HG03565 (cell line): ENCODE data around the gene CDKN1C.

Source experiments
- ATAC-seq: cut with Tn5 transposase; IDR thresholded peaks from one replicate; pipeline ENCODE4 v1.9.1; 2021; ENCODE audit warnings: mild to moderate bottlenecking, moderate library complexity; ENCODE audit not compliant: unreplicated experiment

CDKN1C gene

DNA sequence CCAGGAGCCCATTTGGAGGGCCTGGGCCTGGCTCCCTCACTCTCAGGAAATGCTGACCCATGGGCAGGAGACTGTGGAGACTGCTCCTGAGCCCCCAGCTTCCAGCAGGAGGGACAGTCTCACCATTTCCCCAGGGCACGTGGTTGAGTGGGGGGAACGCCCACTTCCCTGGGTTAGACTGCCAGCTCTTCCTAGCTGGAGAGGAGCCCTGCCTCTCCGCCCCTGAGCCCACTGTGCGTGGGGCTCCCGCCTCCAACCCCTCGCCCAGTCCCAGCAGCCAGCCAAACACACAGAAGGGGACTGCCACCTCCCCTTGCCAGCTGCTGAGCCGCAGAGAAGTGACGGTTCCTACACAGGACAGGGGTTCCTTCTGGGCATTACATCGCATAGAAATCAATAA, 37.1 kb downstream of the CDKN1C start:
- ATAC-seq: no peak

DNA sequence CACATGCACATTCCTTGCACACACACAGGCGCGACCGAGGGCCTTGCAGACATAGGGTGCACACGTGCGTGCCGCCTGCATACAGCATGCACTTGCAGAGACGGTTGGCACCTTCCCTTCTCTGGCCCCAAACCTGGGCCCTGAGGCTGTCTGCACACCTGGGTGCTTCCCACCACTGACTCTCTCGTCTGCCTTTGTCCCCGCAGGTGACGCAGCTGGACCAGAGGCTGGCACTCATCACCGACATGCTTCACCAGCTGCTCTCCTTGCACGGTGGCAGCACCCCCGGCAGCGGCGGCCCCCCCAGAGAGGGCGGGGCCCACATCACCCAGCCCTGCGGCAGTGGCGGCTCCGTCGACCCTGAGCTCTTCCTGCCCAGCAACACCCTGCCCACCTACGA, 38.0 kb downstream of the CDKN1C start:
- no peak for ATAC-seq

DNA sequence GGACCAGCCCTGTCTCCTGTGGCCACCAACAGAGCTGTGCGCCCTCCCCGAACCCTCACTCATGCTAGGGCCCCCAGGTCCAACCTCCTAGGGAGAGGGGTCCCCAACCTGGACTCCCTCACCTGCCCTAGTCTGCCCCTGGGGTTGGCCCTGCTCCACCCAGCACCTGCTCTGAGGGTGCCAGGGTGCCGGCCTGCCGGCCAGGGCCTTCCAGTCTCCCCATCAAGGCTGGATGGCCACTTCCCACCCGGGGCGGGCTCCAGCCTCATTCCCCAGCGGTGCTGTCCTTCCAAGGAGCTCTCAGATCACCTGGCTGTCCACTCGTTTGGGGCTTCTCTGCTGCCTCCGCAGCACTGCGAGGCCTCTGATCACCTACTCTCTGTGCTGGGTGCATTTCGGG, 39.1 kb downstream of the CDKN1C start:
- no peak for ATAC-seq

DNA sequence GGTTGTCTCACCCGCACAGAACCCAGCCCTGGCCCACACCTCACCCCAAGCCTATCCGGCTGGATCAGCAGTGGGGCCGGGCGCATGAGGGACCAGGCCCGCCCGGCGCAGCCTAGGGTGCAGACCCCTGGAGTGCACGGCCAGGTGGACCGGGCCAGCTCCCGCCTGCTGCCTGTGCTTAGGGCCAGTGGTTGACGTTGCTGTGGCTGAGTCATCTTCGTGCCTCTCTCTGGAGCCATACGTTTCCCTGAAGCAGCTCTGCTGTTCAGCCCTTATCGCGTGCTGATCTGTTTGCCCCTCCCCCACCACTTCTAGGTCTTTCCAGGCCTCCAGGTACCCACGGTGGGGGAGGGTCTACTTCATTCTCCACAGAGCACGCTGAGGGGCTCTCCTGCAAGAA, 39.5 kb downstream of the CDKN1C start:
- ATAC-seq: no peak

GRCh38 chr11:2844996-2845395, 40.6 kb downstream of the CDKN1C start:
- ATAC-seq: no peak

DNA sequence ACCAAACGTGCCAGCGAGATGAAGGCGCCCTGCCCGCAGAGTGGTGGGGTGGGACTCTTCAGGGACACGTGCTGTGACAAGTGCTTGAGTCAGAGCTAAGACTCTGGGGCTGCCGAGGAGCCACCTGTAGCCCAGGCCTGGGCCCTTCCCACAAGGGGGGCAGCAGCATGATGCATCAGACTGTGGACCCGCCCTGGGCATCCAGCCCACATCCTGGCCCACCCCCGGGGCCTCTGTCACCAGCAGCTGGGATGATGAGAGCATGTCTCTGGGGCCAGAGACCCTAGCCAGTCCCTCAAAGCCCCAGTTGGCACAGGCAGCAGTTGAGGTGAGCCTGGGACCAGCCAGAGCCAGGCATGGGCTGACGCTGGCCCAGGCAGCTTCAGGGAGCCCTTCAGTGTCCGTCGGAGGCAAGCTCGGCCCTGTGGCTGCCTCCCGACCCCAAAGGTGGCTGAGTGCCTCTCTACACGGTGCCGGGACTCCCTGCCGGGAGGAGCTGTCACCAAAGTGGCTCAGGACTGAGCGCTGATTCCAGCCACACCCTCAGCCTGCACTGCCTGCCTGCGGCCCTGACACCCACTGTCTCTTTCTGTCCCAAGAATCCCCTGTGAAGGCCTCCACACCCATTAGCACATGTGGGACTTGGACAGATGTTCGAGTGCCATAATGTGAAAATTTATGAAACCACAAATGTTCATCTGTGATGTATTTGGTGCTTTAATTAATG, 41.3 kb downstream of the CDKN1C start:
- no peak for ATAC-seq

DNA sequence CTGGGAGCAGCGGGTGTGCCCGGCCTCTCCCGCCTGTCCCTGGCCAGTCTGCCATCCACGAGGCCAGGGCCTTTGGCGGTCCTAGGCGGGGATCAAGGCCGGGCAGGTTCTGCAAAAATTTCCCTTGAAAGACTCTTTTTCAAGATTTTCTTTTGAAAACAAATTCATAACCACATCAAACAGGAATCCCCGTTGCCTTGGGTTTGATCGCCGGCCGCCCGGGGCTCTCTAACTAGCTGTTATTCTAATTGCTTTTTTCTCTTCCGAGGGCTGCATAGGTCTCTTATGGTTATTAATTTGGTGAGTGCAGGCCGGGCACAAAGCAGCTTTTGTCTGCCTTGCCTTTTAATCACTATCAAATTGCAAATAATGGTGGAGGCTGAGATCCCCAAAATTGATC, 42.0 kb downstream of the CDKN1C start:
- ATAC-seq: no peak

DNA sequence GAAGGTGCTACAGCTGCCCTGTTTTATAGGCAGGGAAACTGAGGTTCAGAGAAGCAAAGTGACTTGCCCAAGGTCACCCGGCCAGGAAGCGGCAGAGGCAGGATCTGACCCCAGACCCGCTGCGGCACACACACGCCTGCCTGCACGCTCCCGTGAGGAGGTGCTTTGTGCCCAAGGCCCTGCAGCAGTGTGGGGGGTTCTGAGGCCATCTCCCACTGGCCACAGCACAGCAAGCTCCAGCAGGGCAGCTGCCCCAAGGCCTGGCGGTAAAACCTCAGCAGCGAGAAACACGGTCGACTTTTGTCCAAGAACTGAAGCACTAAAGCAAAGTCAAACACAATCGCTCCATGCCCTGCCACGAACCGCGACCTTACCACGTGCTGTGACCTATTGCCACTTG, 42.7 kb downstream of the CDKN1C start:
- ATAC-seq: no peak

DNA sequence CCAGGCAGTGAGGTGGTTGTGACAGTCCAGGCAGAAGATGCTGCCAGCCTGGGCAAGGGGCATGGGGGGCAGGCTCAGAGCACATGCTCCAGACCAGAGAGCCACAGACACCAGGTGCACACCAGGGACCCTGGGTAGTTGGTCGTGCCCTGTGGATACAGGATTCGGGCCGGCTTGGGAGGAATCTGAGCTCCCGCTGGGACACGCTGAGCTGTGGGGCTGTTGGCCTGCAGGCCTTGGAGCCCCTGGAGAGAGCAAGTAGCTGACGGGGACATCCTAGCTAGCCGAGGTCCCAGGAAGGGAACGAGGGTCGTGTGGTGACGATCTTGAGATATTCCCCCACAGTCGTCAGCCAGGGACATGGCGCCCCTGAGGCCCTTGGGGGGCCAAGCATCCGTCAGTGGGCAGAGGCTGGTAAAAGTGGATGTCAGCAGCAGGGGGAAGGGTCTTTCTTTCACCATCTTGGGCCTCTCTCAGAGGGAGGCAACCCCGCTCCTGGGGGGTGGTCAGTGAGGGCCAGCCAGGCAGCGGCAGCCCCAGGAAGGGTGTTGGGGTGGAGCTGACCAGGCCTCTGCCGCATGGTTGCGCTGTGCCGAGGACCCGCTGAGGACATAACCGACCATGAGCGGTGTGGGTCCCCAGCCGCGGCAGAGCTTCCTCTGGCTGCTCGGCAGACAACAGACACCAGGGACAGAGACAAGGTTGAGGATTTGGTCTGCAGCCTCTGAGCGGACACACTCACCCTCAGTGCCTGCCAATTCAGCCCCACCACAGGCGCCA, 44.0 kb downstream of the CDKN1C start:
- ATAC-seq: no peak

DNA sequence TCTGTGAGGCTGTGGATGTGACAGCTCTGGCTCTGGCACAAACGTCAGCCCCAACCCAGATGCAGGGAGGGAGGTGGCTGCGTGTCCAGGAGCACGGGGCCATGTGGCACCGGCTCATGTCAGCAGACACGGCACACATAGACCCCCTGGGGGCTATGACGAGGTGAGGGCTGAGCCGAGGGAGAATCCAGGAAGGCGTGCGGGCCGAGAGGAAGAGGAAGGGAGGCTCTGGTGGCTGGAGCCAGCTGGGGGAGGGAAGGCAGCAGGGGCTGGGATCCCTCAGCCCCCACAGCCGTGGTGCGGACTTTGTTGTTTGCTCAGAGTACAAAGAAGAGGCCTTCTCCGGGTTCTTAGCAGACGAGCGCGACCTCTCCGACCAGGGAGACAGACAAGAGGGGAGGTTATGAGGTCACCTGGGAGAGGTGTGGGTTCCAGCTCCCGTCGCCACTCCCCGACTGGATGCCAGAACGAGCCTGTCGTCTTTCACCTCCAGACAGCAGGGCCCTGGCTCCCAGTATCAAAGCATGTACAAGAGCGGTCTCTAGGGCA, 46.1 kb downstream of the CDKN1C start:
- ATAC-seq: no peak

GRCh38 chr11:2838676-2839294, 46.8 kb downstream of the CDKN1C start:
- ATAC-seq: no peak

DNA sequence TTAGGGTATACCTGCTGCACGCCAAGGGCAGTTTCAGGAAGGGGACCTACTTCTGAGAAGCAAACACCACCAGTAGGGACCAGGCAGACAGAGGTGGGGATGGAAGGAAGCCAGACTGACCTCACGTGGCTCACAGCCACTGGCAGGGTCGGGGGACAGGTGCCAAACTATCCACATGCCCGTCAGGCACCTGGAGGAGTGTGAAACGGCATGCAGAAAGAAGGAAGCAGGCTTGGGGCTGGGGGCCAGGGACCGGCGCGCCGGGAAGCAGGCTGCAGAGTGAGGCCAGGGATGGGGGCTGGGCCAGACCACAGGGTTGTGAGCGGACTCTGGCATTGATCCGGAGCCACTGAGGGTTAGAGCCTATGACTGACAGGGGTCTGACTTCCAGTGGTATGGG, 47.5 kb downstream of the CDKN1C start:
- no peak for ATAC-seq

- no peak for ATAC-seq
Observed at GRCh38 chr11:2837651-2838050, 47.9 kb downstream of the CDKN1C start.

DNA sequence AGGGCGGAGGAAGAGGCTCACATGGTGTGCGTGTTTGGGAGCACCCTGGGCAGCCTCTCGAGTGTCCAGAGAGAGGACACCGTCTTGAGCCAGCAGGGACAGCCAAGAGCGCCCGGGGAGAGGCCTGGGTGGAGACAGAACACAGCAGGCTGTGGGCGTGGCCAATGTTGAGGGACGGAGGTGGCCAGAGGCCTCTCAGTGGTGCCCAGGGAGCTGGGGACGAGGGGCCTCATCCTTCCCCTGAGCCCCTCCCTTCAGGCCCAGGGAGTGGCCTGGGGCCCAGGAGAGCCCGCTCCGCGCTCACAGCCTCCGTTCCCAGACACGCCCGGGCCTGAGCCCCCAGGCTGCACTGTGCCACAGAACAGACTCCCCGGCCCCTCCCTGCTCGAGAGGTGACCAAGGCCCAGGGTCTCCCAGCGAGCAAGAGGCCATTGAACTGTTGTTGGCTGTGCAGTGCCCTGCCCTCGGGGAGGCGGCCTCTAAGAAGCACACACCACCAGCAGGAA, 48.4 kb downstream of the CDKN1C start:
- no peak for ATAC-seq

- ATAC-seq: no peak
Observed at GRCh38 chr11:2836315-2837095, 49.1 kb downstream of the CDKN1C start.

DNA sequence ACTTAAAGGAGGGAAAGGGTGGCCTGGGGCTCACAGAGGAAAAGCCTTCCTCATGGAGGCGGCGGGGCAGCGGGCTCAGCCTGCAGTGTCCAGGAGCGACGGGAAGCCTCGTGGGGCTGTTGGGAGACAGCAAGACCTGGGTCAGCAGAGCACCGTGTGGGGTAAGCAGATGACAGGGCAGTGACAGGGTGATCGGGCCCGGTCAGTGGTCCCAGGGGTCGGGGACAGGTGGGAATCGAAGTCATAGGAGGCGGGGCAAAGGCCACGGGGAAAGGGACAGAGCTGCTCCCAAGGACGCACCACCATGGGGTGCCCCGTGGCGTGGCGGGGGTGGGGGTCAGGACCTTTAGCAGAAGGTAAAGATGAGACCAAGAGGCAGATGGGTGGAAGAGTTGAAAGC, 49.8 kb downstream of the CDKN1C start:
- ATAC-seq: no peak

DNA sequence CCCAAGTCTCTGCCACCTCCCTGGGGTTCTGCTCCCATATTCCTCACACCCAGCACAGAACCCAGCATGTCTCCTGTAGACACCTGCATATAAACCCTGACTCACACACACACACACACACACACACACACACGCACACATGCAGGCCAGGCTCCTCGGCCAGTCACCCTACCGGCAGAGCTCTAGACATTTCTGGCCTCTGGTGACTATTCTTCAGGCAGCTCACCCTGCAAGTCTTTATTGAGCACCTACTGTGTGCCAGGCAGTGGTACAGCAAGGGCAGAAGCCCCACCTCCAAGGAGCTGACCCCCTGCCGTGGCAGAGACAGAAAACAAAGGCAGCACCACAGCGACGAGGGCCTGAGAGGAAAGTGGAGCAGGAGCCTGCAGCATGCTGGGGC, 50.3 kb downstream of the CDKN1C start:
- ATAC-seq: no peak

- no peak for ATAC-seq
Observed at GRCh38 chr11:2834503-2835273, 50.9 kb downstream of the CDKN1C start.

DNA sequence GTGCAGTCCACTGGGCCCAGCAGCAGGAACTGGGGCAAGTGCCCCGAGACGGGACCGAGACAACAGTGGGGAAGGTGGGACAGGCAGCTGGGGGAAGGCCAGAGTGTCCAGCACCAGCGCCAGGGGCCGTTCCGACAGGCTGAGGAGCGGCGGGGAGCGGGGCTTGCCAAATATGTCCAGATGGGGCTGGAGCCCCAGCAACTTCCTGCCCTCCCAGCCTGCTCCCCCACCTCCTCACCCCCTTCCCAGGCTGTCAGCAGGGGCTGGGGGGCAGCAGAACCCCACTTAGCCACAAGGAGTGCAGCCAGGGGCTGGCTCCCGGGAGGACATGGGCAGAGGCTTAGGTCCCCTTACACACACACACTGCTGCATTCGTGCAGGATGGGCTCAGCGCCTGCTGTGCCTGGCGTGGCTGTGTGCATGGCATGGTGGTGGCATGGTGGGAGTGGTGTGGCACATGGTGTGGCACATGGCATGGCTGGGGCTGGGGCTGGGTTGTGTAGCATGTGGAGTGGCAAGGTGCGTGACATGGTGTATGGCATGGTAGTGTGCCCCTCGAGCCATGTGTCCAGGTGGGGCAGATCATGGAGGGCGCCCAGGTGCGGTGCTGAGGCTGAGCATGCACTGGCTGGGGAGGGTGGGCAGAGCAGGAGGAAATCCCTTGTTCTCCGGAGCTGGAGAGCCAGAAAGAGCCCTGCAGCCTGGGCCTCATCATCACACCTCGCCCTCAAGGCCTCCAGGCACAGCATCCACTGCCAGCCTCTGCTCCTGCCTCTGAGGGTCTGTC, 51.7 kb downstream of the CDKN1C start:
- ATAC-seq: no peak
